Erythroblast (primary cell): ENCODE data around the gene NKX6-2.

Source experiments
- GATA1 ChIP-seq: IDR thresholded peaks from 2 replicates; pipeline ENCODE4 v1.6.1; 2011; ENCODE audit warnings: low read depth, mild to moderate bottlenecking, control low read depth, low read length, moderate library complexity
- POLR2A ChIP-seq: IDR thresholded peaks from 2 replicates; pipeline ENCODE4 v1.6.1; 2011; ENCODE audit warnings: mild to moderate bottlenecking, low read length

DNA sequence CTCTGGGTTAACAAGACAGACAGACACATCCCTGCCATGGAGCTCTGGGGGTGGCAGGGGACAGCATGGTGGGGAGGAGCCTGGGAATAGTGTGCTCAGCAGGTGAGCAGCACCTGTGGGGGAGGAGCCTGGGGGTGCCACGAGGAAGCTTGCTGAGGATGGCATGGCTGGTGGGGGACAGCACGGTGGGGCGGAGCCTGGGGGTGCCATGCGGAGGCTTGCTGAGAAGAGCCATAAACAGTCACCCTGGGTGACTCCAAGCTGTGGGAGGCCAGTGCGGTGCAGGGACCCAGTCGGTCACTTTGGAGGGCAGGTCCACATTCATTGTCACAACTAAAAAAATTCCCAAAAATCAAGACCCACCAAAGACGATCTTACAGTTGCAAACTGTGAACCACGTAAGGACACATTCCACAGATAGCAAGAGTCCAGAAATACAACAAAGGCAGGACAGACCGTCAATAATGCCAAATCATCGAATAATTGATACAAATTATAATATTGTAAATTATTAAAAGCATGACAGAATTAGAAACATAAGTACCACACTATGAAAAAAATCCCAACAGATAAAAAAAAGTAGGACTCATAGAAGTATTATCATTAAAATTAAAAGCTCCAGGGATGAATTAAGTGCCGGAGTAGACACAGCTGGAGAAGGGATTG, 24.4 kb downstream of the NKX6-2 start:
- TF ChIP-seq POLR2A = no peak
- no peak for TF ChIP-seq GATA1
